OCI-LY3 (cell line): ENCODE measurements around the gene SLC25A13.

Experiments used
- H2AFZ ChIP-seq: fragments of 200-600, 300-600 bp; shearing (Covaris generic); 2 replicates; pipeline ENCODE4 v1.6.0; 2014; ENCODE audit warnings: antibody characterized with exemption, low read depth, low read length
- H3K27ac ChIP-seq: fragments of 200-600, 300-600 bp; sonication (generic); 2 replicates; pipeline ENCODE4 v1.5.1; 2014; ENCODE audit warnings: mild to moderate bottlenecking, low read length, moderate library complexity, mixed read lengths
- H3K27me3 ChIP-seq: fragments of 200-600, 300-600 bp; sonication (generic); 2 replicates; pipeline ENCODE4 v1.6.1; 2014; ENCODE audit warnings: low read depth, low read length, mixed read lengths
- H3K36me3 ChIP-seq: fragments of 200-600, 300-600 bp; sonication (generic); replicated peaks from 2 replicates; pipeline ENCODE3; 2014; ENCODE audit warnings: low read depth, low read length, mixed read lengths
- H3K4me1 ChIP-seq: fragments of 300-600, 200-600 bp; sonication (generic); 2 replicates; pipeline ENCODE4 v1.6.1; 2014; ENCODE audit warnings: low read length, mixed read lengths
- H3K4me2 ChIP-seq: fragments of 200-600, 300-600 bp; sonication (generic); 2 replicates; pipeline ENCODE4 v1.6.1; 2014; ENCODE audit warnings: low read length, mixed read lengths
- H3K4me3 ChIP-seq: fragments of 300-600, 200-600 bp; sonication (generic); 2 replicates; pipeline ENCODE4 v1.5.1; 2014; ENCODE audit warnings: antibody characterized with exemption, mild to moderate bottlenecking, low read length, moderate library complexity
- H3K79me2 ChIP-seq: fragments of 300-600, 200-600 bp; shearing (Covaris generic); 2 replicates; pipeline ENCODE4 v1.6.1; 2014; ENCODE audit warnings: mild to moderate bottlenecking, low read length, mixed read lengths
- H3K9ac ChIP-seq: fragments of 300-600, 200-600 bp; shearing (Covaris generic); 2 replicates; pipeline ENCODE4 v1.6.0; 2014; ENCODE audit warnings: mild to moderate bottlenecking, low read length, moderate library complexity
- H3K9me3 ChIP-seq: fragments of 200-600, 300-600 bp; shearing (Covaris generic); 2 replicates; pipeline ENCODE4 v1.6.1; 2014; ENCODE audit warnings: low read length, mixed read lengths; ENCODE audit not compliant: insufficient read depth
- H4K20me1 ChIP-seq: fragments of 200-600, 300-600 bp; sonication (generic); 2 replicates; pipeline ENCODE4 v1.6.1; 2016; ENCODE audit warnings: low read length, mixed read lengths; ENCODE audit not compliant: insufficient read depth
- CTCF ChIP-seq: fragments of 200-600, 300-600 bp; sonication (generic); IDR thresholded peaks from 2 replicates; pipeline ENCODE4 v1.5.1; 2014; ENCODE audit warnings: antibody characterized with exemption, low read length, low read depth
- EZH2phosphoT487 ChIP-seq: fragments of 200-600 bp; shearing (Covaris generic); IDR thresholded peaks from 2 replicates; pipeline ENCODE4 v1.6.1; 2018; ENCODE audit warnings: antibody characterized with exemption, mixed run types, low read depth

The SLC25A13 gene

GRCh38 chr7:96246919-96247318, 75.0 kb downstream of the SLC25A13 start:
- no peak overlapping the region for H3K4me3 ChIP-seq
- 0 out of 2 replicates have a peak, but pooled peaks cover 3% of the 10 kb centered on the region for H4K20me1 ChIP-seq
- no peak overlapping the region for H3K4me2 ChIP-seq
- no peak overlapping the region for H2AFZ ChIP-seq
- no peak for TF ChIP-seq EZH2phosphoT487
- TF ChIP-seq CTCF: no peak
- H3K27ac ChIP-seq: no peak overlapping the region
- peaks cover 6% of the 10 kb centered on the region; the same call in 1 of the 2 replicates for H3K4me1 ChIP-seq
- no peak overlapping the region for H3K9ac ChIP-seq
- H3K9me3 ChIP-seq: no peaks in the 10 kb centered on the region
- H3K36me3 ChIP-seq: no peaks in the 10 kb centered on the region
- H3K79me2 ChIP-seq: peaks cover 1% of the 10 kb centered on the region
- H3K27me3 ChIP-seq: no peaks in the 10 kb centered on the region

- no peak overlapping the region for H3K4me3 ChIP-seq
- no peak overlapping the region for H3K27ac ChIP-seq
- no peaks in the 10 kb centered on the region for H3K27me3 ChIP-seq
- no peaks in the 10 kb centered on the region for H3K4me1 ChIP-seq
- no peak overlapping the region for H3K9ac ChIP-seq
- H3K9me3 ChIP-seq: no peaks in the 10 kb centered on the region
- no peaks in the 10 kb centered on the region for H4K20me1 ChIP-seq
- no peak overlapping the region for H3K4me2 ChIP-seq
- peaks cover 4% of the 10 kb centered on the region for H3K79me2 ChIP-seq
- no peak overlapping the region for H2AFZ ChIP-seq
- H3K36me3 ChIP-seq: no peaks in the 10 kb centered on the region
- no peak for TF ChIP-seq EZH2phosphoT487
- TF ChIP-seq CTCF: no peak
Observed at GRCh38 chr7:96244992-96245292, 77.0 kb downstream of the SLC25A13 start.

GRCh38 chr7:96244244-96244991, 77.5 kb downstream of the SLC25A13 start:
- Histone ChIP-seq H3K36me3 (no peaks in the 10 kb centered on the region), H3K9me3 (no peaks in the 10 kb centered on the region), H3K4me1 (no peaks in the 10 kb centered on the region), H4K20me1 (0 out of 2 replicates have a peak, but pooled peaks cover 2% of the 10 kb centered on the region), H3K4me3 (no peak overlapping the region), H3K27me3 (no peaks in the 10 kb centered on the region), H3K9ac (no peak overlapping the region), H3K4me2 (no peak overlapping the region), H3K79me2 (peaks cover 5% of the 10 kb centered on the region), H2AFZ (no peak overlapping the region), H3K27ac (no peak overlapping the region)
- TF ChIP-seq CTCF (no peak), EZH2phosphoT487 (no peak)

- H3K4me1 ChIP-seq: no peaks in the 10 kb centered on the region
- no peak overlapping the region for H3K27ac ChIP-seq
- no peak overlapping the region for H3K4me3 ChIP-seq
- peaks cover 6% of the 10 kb centered on the region for H3K79me2 ChIP-seq
- H3K9ac ChIP-seq: no peak overlapping the region
- 0 out of 2 replicates have a peak, but pooled peaks cover 4% of the 10 kb centered on the region for H4K20me1 ChIP-seq
- H3K9me3 ChIP-seq: no peaks in the 10 kb centered on the region
- no peak for TF ChIP-seq CTCF
- no peak for TF ChIP-seq EZH2phosphoT487
- H3K4me2 ChIP-seq: no peak overlapping the region
- H2AFZ ChIP-seq: no peak overlapping the region
- no peaks in the 10 kb centered on the region for H3K36me3 ChIP-seq
- H3K27me3 ChIP-seq: no peaks in the 10 kb centered on the region
Observed at GRCh38 chr7:96243241-96243640, 78.7 kb downstream of the SLC25A13 start.
